ENCODE measurements around the gene B3GNT5.

DNA sequence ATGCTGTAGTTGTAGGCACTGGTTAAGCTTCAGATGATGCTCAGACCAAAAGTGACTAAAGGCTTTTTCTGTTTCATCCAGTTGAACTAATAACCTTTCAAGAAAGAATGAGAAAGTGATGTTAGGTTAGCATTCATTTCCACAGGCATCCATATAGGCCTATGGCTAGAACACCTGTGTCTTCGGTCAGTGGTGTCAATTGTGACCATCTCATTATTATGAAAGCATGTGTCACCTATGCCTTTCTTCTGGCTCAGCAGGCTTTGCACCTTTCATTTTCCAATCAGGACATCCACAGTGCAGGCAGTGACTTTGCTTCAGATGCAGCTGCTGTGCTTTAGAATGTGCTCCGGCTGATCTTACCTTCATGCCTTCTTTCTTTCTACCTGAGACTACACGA lies 57.9 kb downstream of the B3GNT5 start:
- TF ChIP-seq, protein P1, sequence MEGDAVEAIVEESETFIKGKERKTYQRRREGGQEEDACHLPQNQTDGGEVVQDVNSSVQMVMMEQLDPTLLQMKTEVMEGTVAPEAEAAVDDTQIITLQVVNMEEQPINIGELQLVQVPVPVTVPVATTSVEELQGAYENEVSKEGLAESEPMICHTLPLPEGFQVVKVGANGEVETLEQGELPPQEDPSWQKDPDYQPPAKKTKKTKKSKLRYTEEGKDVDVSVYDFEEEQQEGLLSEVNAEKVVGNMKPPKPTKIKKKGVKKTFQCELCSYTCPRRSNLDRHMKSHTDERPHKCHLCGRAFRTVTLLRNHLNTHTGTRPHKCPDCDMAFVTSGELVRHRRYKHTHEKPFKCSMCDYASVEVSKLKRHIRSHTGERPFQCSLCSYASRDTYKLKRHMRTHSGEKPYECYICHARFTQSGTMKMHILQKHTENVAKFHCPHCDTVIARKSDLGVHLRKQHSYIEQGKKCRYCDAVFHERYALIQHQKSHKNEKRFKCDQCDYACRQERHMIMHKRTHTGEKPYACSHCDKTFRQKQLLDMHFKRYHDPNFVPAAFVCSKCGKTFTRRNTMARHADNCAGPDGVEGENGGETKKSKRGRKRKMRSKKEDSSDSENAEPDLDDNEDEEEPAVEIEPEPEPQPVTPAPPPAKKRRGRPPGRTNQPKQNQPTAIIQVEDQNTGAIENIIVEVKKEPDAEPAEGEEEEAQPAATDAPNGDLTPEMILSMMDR (IDR thresholded peaks at IDR 0.05), result no peak
- TF ChIP-seq, protein P2, sequence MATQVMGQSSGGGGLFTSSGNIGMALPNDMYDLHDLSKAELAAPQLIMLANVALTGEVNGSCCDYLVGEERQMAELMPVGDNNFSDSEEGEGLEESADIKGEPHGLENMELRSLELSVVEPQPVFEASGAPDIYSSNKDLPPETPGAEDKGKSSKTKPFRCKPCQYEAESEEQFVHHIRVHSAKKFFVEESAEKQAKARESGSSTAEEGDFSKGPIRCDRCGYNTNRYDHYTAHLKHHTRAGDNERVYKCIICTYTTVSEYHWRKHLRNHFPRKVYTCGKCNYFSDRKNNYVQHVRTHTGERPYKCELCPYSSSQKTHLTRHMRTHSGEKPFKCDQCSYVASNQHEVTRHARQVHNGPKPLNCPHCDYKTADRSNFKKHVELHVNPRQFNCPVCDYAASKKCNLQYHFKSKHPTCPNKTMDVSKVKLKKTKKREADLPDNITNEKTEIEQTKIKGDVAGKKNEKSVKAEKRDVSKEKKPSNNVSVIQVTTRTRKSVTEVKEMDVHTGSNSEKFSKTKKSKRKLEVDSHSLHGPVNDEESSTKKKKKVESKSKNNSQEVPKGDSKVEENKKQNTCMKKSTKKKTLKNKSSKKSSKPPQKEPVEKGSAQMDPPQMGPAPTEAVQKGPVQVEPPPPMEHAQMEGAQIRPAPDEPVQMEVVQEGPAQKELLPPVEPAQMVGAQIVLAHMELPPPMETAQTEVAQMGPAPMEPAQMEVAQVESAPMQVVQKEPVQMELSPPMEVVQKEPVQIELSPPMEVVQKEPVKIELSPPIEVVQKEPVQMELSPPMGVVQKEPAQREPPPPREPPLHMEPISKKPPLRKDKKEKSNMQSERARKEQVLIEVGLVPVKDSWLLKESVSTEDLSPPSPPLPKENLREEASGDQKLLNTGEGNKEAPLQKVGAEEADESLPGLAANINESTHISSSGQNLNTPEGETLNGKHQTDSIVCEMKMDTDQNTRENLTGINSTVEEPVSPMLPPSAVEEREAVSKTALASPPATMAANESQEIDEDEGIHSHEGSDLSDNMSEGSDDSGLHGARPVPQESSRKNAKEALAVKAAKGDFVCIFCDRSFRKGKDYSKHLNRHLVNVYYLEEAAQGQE (IDR thresholded peaks at IDR 0.05; ENCODE audit: insufficient read depth in 1 of 2, low read depth in 2 of 2, low read length in 1 of 2), result no peak

Data from Panc1 (cell line).